Neural cell (in vitro differentiated cells): ENCODE data around the gene F13B.

Experiments used
- EP300 ChIP-seq: fragments of 450-650 bp; conservative IDR thresholded peaks from 2 replicates; pipeline ENCODE4 v1.6.1; 2014; ENCODE audit warnings: antibody characterized with exemption, mild to moderate bottlenecking, moderate library complexity; ENCODE audit not compliant: poor library complexity, severe bottlenecking
- EZH2 ChIP-seq: fragments of 200-600, 300-800 bp; shearing (Covaris generic), sonication (generic); IDR thresholded peaks from 2 replicates; pipeline ENCODE4 v1.6.1; 2014; ENCODE audit warnings: antibody characterized with exemption, low read length, borderline replicate concordance, mild to moderate bottlenecking; ENCODE audit not compliant: insufficient read depth, poor library complexity, severe bottlenecking
- MXI1 ChIP-seq: fragments of 450-650 bp; conservative IDR thresholded peaks from 2 replicates; pipeline ENCODE4 v1.6.1; 2014; ENCODE audit warnings: antibody characterized with exemption, mild to moderate bottlenecking; ENCODE audit not compliant: poor library complexity, severe bottlenecking
- POLR2AphosphoS5 ChIP-seq: IDR thresholded peaks from 2 replicates; pipeline ENCODE4 v1.6.1; 2012
- RAD21 ChIP-seq: fragments of 450-650 bp; conservative IDR thresholded peaks from 2 replicates; pipeline ENCODE4 v1.6.1; 2014; ENCODE audit warnings: antibody characterized with exemption, mild to moderate bottlenecking, moderate library complexity
- SMC3 ChIP-seq: fragments of 450-650 bp; conservative IDR thresholded peaks from 2 replicates; pipeline ENCODE4 v1.6.1; 2014; ENCODE audit warnings: antibody characterized with exemption, mild to moderate bottlenecking, moderate library complexity; ENCODE audit not compliant: poor library complexity
- TAF1 ChIP-seq: IDR thresholded peaks from 2 replicates; pipeline ENCODE4 v1.6.1; 2012; ENCODE audit warnings: low read depth
- TF ChIP-seq, protein P1 (sequence below): fragments of 450-650 bp; IDR thresholded peaks from 2 replicates; pipeline ENCODE4 v1.5.1; 2014; ENCODE audit warnings: antibody characterized with exemption, mild to moderate bottlenecking, moderate library complexity; ENCODE audit not compliant: poor library complexity, severe bottlenecking
- TF ChIP-seq, protein P2 (sequence below): IDR thresholded peaks from 2 replicates; pipeline ENCODE4 v1.6.1; 2012; ENCODE audit warnings: borderline replicate concordance

GRCh38 chr1:196997423-196997822 is 69.6 kb downstream of the F13B start:
- TF ChIP-seq, protein P1, sequence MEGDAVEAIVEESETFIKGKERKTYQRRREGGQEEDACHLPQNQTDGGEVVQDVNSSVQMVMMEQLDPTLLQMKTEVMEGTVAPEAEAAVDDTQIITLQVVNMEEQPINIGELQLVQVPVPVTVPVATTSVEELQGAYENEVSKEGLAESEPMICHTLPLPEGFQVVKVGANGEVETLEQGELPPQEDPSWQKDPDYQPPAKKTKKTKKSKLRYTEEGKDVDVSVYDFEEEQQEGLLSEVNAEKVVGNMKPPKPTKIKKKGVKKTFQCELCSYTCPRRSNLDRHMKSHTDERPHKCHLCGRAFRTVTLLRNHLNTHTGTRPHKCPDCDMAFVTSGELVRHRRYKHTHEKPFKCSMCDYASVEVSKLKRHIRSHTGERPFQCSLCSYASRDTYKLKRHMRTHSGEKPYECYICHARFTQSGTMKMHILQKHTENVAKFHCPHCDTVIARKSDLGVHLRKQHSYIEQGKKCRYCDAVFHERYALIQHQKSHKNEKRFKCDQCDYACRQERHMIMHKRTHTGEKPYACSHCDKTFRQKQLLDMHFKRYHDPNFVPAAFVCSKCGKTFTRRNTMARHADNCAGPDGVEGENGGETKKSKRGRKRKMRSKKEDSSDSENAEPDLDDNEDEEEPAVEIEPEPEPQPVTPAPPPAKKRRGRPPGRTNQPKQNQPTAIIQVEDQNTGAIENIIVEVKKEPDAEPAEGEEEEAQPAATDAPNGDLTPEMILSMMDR, result no peak
- TF ChIP-seq MXI1 (no peak), POLR2AphosphoS5 (no peak), EZH2 (no peak), TAF1 (no peak), RAD21 (no peak), EP300 (no peak), SMC3 (no peak)
- TF ChIP-seq, protein P2, sequence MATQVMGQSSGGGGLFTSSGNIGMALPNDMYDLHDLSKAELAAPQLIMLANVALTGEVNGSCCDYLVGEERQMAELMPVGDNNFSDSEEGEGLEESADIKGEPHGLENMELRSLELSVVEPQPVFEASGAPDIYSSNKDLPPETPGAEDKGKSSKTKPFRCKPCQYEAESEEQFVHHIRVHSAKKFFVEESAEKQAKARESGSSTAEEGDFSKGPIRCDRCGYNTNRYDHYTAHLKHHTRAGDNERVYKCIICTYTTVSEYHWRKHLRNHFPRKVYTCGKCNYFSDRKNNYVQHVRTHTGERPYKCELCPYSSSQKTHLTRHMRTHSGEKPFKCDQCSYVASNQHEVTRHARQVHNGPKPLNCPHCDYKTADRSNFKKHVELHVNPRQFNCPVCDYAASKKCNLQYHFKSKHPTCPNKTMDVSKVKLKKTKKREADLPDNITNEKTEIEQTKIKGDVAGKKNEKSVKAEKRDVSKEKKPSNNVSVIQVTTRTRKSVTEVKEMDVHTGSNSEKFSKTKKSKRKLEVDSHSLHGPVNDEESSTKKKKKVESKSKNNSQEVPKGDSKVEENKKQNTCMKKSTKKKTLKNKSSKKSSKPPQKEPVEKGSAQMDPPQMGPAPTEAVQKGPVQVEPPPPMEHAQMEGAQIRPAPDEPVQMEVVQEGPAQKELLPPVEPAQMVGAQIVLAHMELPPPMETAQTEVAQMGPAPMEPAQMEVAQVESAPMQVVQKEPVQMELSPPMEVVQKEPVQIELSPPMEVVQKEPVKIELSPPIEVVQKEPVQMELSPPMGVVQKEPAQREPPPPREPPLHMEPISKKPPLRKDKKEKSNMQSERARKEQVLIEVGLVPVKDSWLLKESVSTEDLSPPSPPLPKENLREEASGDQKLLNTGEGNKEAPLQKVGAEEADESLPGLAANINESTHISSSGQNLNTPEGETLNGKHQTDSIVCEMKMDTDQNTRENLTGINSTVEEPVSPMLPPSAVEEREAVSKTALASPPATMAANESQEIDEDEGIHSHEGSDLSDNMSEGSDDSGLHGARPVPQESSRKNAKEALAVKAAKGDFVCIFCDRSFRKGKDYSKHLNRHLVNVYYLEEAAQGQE, result no peak
